Fibroblast of the aortic adventitia (primary cell): ENCODE measurements around the gene CLCN7. TPM values are rescaled to one million over a fixed set of nuclear protein-coding genes. Genes with fewer than 3 reads are reported as not detected.
"Not testable (repeated sequence)": the region's sequence is repeated elsewhere in the genome, so short reads cannot be mapped to it uniquely, and the experiment has no call there.

ENCODE experiments used
- DNase-seq: peaks from one replicate; pipeline ENCODE4 v3.0.0-alpha.2; 2010; ENCODE audit warnings: low read depth
- H3K4me3 ChIP-seq: 2 replicates; pipeline ENCODE4 v1.5.1; 2011; ENCODE audit warnings: low read depth, mild to moderate bottlenecking, control low read depth, low read length, moderate library complexity
- total RNA-seq: library from RNA; depleted of rRNA; stranded (reverse); fragments of >200 nt; gene quantifications from 2 replicates; pipeline ENCODE4 v1.2.3, GENCODE V29; 2012; ENCODE audit warnings: low replicate concordance
- TF ChIP-seq, protein P1 (sequence below): IDR thresholded peaks from 2 replicates; pipeline ENCODE4 v1.5.1; 2011; ENCODE audit warnings: mild to moderate bottlenecking, low read length, control low read depth, inconsistent platforms; ENCODE audit not compliant: insufficient read depth

Gene CLCN7
- total RNA-seq, 1 donor = 64.8 TPM

DNA sequence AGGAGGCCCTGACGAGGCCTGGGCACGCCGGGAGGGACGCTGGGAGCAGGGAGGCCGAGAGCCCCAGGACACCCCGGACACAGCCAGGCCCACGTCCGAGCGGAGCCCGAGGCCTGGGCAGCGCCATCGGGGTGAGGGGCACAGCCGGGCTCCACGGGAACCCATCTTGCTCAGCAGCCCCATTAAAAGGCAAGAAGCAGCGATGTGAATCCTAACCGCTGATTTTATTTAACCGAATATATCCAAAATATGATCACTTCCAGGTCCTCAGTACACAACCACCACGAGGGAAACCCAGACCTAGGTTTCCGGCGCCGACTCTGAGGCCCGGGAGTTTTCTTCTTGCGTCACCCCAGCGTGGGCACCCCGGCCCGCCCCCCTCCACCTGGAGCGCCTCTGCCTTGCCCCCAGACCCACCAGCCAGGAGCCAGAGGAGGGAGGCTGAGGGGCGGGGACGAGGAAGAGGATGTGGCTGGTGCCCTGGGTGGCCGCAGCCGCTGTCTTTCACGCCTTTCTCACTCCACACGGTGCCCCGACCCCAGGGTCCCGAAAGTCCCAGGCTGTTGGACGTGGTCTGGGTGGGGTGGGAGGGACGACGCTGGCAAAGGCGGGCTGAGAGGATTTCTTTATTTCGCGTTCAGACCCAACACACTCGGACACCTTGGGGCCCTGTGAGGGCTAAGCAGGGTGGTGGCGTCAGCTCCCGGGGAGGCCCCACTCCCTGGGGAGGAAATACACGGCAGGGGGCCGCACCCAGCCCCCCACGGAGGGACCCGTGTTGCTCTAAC, 29.9 kb downstream of the CLCN7 start:
- TF ChIP-seq, protein P1, sequence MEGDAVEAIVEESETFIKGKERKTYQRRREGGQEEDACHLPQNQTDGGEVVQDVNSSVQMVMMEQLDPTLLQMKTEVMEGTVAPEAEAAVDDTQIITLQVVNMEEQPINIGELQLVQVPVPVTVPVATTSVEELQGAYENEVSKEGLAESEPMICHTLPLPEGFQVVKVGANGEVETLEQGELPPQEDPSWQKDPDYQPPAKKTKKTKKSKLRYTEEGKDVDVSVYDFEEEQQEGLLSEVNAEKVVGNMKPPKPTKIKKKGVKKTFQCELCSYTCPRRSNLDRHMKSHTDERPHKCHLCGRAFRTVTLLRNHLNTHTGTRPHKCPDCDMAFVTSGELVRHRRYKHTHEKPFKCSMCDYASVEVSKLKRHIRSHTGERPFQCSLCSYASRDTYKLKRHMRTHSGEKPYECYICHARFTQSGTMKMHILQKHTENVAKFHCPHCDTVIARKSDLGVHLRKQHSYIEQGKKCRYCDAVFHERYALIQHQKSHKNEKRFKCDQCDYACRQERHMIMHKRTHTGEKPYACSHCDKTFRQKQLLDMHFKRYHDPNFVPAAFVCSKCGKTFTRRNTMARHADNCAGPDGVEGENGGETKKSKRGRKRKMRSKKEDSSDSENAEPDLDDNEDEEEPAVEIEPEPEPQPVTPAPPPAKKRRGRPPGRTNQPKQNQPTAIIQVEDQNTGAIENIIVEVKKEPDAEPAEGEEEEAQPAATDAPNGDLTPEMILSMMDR = no peak
- DNase-seq = no peak

DNA sequence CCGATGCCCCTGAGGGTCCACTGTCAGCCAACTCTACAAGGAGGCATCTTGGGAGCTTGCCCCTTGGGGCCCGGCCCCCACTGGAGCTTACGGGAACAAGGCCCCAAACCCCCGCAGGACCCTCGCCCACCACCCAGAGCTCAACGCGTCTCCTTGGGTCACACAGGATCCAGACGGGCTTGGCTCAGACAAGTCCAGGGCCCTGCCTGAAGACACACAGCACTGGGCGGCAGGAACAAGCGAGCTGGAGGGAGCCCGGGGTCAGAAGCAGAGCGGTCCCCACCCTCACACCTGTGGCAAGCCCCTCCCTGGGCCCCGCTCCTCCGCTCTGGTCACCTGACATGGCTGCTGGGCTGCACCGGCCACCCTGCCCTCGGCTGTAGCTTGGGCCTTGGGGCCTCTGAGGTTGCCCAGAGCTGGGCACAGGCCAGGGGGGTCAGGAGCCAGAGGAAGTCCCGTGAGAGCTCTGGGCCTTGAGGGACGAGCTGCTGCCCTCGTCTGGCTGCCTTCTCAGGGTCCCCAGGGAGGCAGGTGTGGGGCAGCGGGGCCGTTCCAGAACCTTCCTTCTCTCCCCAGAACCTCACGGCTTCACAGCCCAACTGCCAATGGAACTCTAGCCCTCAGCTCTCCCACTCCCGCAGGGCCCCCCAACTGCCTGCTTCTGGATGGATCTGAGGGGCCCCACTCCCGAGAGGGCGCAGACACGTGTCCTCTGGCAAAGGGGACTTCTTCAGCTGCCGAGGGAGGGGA, 30.7 kb downstream of the CLCN7 start, which contains the start of gene CCDC154:
Gene CCDC154, minus strand, starts transcription at position 577 of the 750 bp plus-strand sequence. Its CDS starts 234 bp downstream, at position 343.
- no peak within 1 kb of the TSS for H3K4me3 ChIP-seq
- TF ChIP-seq, protein P1 = no peak
- no peak for DNase-seq

More for the DNA sequence above, 29.9 kb downstream of the CLCN7 start:
- no peak overlapping the region for H3K4me3 ChIP-seq

DNA sequence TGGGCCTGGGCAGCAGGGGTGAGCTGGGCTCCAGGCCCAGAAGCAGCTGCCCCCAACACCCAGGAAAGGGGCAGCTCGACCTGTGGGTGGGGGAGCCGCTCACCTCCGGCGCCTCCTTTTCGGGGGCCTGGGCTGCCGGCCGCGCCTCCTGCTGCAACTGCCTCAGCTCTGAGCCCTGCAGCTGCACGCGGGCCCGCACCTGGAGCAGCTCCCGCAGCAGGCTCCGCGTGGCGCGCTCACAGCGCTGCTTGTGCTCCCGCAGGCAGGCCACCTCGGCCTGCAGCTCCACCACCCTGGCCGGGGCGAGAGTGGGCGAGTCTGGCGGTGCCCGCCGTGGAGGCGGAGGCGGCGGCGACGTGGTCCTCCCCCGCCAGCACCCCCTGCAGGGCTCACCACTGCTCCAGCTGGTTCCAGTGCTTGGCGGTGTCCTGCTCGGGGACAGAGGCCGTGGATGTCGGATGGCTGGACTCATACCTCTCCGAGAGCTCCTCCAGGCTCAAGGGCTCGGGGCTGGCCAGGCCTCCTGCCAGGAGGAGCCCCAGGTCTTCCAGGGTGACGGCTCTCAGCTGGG, 31.3 kb downstream of the CLCN7 start:
- H3K4me3 ChIP-seq = no peak overlapping the region
- no peak for DNase-seq
- TF ChIP-seq, protein P1 = no peak

DNA sequence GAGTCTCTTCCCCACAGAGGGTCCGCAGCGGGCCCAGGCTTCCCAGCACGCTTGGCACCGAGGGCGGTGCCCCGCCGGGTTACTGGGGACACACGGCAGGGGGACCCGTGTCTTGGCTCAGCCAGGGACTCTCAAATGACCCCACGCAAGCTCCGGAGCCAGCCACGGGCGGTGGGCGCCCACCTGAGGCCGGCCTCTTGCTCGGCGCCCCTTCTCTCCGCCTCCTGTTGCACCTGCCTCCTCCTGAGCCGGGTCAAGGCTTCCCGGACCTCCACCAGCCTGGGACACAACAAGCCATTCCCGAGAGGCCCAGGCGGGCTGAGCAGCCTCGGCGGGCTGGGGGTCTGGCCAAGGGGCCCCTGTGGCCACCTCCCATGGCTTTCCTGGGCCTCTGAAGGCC, 32.1 kb downstream of the CLCN7 start:
- no peak for DNase-seq
- H3K4me3 ChIP-seq = no peak overlapping the region
- TF ChIP-seq, protein P1 = no peak

DNA sequence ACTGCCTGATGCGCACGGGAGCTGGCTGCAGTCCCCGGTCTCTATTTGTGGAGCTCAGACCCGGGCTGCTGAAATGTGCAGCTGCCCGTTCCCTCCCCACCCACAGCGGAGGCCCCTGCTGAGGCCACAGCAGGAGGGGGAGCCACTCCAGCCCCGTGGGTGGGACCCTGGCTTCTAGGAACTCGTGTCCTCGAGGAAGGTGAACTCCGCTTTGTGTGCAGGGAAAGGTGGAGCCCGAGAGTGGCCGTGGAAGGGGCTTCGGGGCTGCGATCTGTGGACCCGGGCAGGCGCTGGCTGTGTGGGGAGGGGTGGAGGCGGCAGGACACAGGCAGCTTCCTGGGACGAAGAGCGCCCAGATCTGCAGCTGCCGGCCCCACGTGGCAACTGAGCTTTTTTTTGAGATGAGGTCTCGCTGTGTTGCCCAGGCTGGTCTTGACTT, 33.4 kb downstream of the CLCN7 start:
- no peak overlapping the region for H3K4me3 ChIP-seq
- TF ChIP-seq, protein P1 = no peak
- no peak for DNase-seq

DNA sequence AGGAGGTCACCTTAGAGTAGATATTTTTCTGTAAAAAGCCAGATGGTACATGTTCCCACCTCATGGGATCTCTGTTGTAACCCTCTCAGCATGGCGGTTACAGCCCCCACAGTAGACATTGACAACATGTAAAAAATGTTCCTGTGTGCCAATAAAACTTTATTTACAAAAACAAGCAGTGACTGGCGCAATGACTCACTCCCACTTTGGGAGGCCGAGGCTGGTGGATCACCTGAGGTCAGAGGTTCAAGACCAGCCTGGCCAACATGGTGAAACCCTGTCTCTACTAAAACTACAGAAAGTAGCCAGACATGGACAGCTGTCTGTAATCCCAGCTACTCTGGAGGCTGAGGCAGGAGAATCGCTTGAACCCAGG, 35.1 kb downstream of the CLCN7 start:
- not testable (repeated sequence) for H3K4me3 ChIP-seq, DNase-seq
